HG02763 (cell line): Measurements from ENCODE around the gene TDRD7.

Experiments
- ATAC-seq: cut with Tn5 transposase; IDR thresholded peaks from one replicate; pipeline ENCODE4 v1.9.1; 2021; ENCODE audit warnings: mild to moderate bottlenecking, moderate library complexity; ENCODE audit not compliant: unreplicated experiment

TDRD7 gene

DNA sequence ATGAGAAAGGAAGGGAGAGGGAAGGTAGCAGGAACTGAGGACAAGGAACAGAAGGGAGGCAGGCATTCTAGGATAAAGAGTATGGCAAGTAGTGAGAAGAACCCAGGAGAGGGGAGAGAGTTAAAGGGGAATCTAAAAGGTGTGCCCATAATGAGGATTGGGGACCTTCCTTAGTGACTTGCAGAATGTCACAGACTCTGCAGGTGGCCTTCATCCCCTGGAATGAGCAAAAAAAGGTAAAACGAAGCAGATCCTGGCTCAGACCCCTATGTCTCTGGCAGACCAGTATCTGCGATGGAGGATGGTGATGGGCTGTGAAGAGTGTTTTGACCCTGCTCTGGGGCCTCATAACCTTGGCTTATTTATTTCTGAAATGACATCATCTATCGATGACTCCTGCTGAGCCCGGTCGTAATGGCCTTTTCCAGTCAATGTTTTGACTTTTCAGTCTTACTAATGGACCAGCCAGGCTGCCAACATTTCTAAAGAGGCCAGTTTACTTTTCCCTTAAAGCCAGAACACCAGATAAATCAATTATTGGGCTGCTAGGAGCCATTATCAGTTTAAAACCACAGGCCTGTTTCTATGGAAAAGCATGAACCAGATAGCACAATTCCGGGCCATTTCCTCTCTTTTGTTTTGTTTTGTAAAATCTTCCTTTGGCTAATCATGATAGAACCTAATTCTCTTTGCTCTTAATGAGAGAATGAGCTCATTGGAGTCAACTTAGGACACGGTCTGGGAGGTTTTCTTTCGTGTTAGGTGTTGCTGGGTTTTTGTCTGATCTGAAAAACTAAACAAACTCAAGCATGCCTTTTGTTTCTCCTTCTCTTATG, 92.7 kb downstream of the TDRD7 start:
- ATAC-seq, result no peak

GRCh38 chr9:97505845-97506244, 93.9 kb downstream of the TDRD7 start:
- ATAC-seq, result no peak

- ATAC-seq, result no peak
Observed at GRCh38 chr9:97506306-97506705, 94.4 kb downstream of the TDRD7 start.

- no peak for ATAC-seq
Observed at GRCh38 chr9:97506787-97507186, 94.9 kb downstream of the TDRD7 start.

GRCh38 chr9:97507428-97507984, 95.6 kb downstream of the TDRD7 start:
- ATAC-seq, result no peak

DNA sequence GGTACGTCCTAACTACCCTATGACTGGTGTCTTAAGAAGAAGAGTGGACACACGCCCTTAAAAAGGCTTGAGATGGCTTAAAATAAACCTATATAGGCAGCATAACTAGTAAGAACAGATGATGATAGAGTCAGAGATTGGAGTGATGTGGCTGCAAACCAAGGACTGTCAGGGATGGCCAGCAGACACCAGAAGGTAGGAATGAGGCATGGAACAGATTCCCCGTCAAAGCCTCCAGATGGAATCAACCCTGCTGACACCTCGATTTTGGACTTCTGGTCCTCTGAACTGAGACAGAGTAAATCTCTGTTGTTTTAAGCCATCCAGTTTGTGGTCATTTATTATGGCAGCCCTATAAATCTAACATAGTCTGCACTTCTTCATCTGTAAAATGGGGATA, 97.0 kb downstream of the TDRD7 start:
- no peak for ATAC-seq

GRCh38 chr9:97510797-97511654, 99.1 kb downstream of the TDRD7 start:
- peak; percentile 49 for ATAC-seq

GRCh38 chr9:97511655-97512427, 99.9 kb downstream of the TDRD7 start:
- ATAC-seq, result no peak

- no peak for ATAC-seq
Observed at GRCh38 chr9:97512966-97513560, 101.2 kb downstream of the TDRD7 start.

- ATAC-seq, result no peak
Observed at GRCh38 chr9:97514531-97514930, 102.6 kb downstream of the TDRD7 start.

- no peak for ATAC-seq
Observed at GRCh38 chr9:97515662-97516061, 103.8 kb downstream of the TDRD7 start.

GRCh38 chr9:97516111-97516510, 104.2 kb downstream of the TDRD7 start:
- no peak for ATAC-seq

GRCh38 chr9:97517331-97518089, 105.6 kb downstream of the TDRD7 start:
- ATAC-seq, result no peak

GRCh38 chr9:97518166-97518908, 106.4 kb downstream of the TDRD7 start:
- ATAC-seq, result no peak

GRCh38 chr9:97518909-97519307, 107.0 kb downstream of the TDRD7 start:
- ATAC-seq, result no peak

GRCh38 chr9:97519441-97519970, 107.6 kb downstream of the TDRD7 start:
- no peak for ATAC-seq

GRCh38 chr9:97521576-97522333, 109.9 kb downstream of the TDRD7 start:
- no peak for ATAC-seq

DNA sequence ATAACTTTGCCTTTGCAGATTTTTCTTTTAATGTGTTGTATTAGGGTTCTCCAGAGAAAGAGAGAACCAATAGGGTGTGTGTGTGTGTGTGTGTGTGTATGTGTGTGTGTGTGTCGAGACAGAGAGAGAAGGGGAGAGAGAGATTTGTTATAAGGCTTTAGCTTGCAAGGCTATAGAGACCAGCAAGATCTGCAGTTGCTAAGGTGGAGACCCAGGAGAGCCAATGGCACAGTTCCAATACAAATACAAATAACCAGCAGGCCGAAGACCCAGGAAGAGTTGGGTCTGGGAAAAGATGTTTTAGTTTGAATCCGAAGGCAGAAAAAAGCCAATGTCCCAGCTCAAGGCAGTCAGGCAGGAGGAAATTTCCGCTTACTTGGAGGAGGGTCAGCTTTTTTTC, 112.5 kb downstream of the TDRD7 start:
- ATAC-seq, result no peak
